ENCODE data around the gene LY86.

DNA sequence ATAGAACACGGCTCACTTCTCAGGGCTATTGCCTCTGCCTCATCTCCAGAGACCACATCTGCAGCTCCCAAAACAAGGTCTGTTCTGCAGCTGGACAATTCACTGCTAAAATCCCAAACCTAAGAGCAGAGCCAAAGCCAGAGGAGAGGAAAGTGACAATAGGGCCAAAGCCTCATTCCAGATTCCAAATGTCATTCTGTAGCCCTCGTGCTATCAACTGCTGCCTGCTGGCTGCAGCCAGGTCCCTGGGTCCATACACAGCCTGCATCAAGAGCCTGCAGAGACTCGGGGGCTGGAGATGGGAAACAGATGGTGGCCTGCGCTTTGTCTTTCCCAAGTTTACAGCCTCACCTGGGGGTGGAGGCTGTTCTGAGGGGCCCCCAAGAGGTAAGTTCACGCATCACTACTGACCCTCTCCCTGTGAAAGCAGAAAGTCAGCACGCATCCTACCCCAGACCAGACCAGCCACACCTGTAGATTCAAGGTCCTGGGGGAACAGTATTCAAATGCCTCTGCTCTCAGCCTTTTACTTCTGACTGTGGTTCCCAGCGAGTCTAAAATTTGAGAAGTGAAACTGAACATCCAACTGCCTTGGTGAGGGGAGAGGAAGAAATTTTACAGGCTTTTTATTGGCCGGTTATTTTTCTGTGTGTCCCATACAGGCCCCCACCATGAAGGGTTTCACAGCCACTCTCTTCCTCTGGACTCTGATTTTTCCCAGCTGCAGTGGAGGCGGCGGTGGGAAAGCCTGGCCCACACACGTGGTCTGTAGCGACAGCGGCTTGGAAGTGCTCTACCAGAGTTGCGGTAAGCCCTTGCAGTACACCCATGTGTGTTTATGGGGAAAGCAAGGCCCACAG is at the start of gene LY86:
- TF ChIP-seq, protein P1, sequence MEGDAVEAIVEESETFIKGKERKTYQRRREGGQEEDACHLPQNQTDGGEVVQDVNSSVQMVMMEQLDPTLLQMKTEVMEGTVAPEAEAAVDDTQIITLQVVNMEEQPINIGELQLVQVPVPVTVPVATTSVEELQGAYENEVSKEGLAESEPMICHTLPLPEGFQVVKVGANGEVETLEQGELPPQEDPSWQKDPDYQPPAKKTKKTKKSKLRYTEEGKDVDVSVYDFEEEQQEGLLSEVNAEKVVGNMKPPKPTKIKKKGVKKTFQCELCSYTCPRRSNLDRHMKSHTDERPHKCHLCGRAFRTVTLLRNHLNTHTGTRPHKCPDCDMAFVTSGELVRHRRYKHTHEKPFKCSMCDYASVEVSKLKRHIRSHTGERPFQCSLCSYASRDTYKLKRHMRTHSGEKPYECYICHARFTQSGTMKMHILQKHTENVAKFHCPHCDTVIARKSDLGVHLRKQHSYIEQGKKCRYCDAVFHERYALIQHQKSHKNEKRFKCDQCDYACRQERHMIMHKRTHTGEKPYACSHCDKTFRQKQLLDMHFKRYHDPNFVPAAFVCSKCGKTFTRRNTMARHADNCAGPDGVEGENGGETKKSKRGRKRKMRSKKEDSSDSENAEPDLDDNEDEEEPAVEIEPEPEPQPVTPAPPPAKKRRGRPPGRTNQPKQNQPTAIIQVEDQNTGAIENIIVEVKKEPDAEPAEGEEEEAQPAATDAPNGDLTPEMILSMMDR (IDR thresholded peaks at IDR 0.05), result no peak
- no peak for TF ChIP-seq POLR2A (IDR thresholded peaks at IDR 0.05)
